ENCODE measurements around the gene CD38. TPM values are rescaled to one million over a fixed set of nuclear protein-coding genes. Genes with fewer than 3 reads are reported as not detected.
"Not testable (repeated sequence)": the region's sequence is repeated elsewhere in the genome, so short reads cannot be mapped to it uniquely, and the experiment has no call there.

The CD38 gene
- total and polyA plus RNA-seq, 3 donors from 2014 or later = 0.68 to 2.2 (median 1.0) TPM

- WGBS, 2 donors = 87 to 96% methylated on average over 1 of the region's 1 CpG
- Histone ChIP-seq H3K27me3 (no peaks in the 10 kb centered on the region), H3K27ac (no peak overlapping the region), H3K4me3 (no peak overlapping the region), H3K9me3 (no peaks in the 10 kb centered on the region), H3K36me3 (ENCODE audit: low read depth, missing control alignments) (no peaks in the 10 kb centered on the region), H3K4me1 (no peaks in the 10 kb centered on the region)
- DNase-seq = no peak
- intact Hi-C loops (cut with DNase I; ENCODE audit: low total_unique reads) = no loop called here
- no peak for TF ChIP-seq CTCF (IDR thresholded peaks at IDR 0.05)
- no peak for TF ChIP-seq POLR2A (IDR thresholded peaks at IDR 0.05)
Observed at GRCh38 chr4:15837591-15837990, 59.5 kb downstream of the CD38 start.

- H3K27me3 ChIP-seq; H3K36me3 ChIP-seq (ENCODE audit: low read depth, missing control alignments); H3K9me3 ChIP-seq; H3K4me3 ChIP-seq; H3K27ac ChIP-seq; intact Hi-C loops (cut with DNase I; ENCODE audit: low total_unique reads); H3K4me1 ChIP-seq; DNase-seq: not testable (repeated sequence)
- 85 to 93% methylated on average over 10 of the region's 16 CpGs for WGBS, 2 donors
Observed at GRCh38 chr4:15841194-15841730, 63.1 kb downstream of the CD38 start.

- TF ChIP-seq POLR2A (IDR thresholded peaks at IDR 0.05) (no peak), CTCF (IDR thresholded peaks at IDR 0.05) (no peak)
- no peak for DNase-seq
- no peaks in the 10 kb centered on the region for H3K27me3 ChIP-seq
- no peaks in the 10 kb centered on the region for H3K4me1 ChIP-seq
- no peak overlapping the region for H3K4me3 ChIP-seq
- no peaks in the 10 kb centered on the region for H3K9me3 ChIP-seq
- intact Hi-C loops (cut with DNase I; ENCODE audit: low total_unique reads) = no loop called here
- 96 to 100% methylated on average over 2 of the region's 2 CpGs for WGBS, 2 donors
- no peaks in the 10 kb centered on the region for H3K36me3 ChIP-seq (ENCODE audit: low read depth, missing control alignments)
- H3K27ac ChIP-seq = no peak overlapping the region
Observed at GRCh38 chr4:15847746-15848145, 69.6 kb downstream of the CD38 start.

- Histone ChIP-seq H3K27me3 (no peaks in the 10 kb centered on the region), H3K4me1 (no peaks in the 10 kb centered on the region), H3K27ac (no peak overlapping the region), H3K4me3 (no peak overlapping the region), H3K9me3 (no peaks in the 10 kb centered on the region), H3K36me3 (ENCODE audit: low read depth, missing control alignments) (no peaks in the 10 kb centered on the region)
- intact Hi-C loops (cut with DNase I; ENCODE audit: low total_unique reads) = no loop called here
- TF ChIP-seq POLR2A (IDR thresholded peaks at IDR 0.05) (no peak), CTCF (IDR thresholded peaks at IDR 0.05) (no peak)
- 87 to 88% methylated on average over 9 to 10 of the region's 10 CpGs for WGBS, 2 donors
- no peak for DNase-seq
Observed at GRCh38 chr4:15848191-15848842, 70.2 kb downstream of the CD38 start.

- H3K27ac ChIP-seq = no peak overlapping the region
- no peaks in the 10 kb centered on the region for H3K36me3 ChIP-seq (ENCODE audit: low read depth, missing control alignments)
- intact Hi-C loops (cut with DNase I; ENCODE audit: low total_unique reads) = no loop called here
Observed at GRCh38 chr4:15851969-15852368, 73.8 kb downstream of the CD38 start.

More at GRCh38 chr4:15851969-15852368, 73.8 kb downstream of the CD38 start:
- H3K27me3 ChIP-seq = no peaks in the 10 kb centered on the region
- H3K4me3 ChIP-seq = no peak overlapping the region
- DNase-seq = no peak
- no peak for TF ChIP-seq CTCF (IDR thresholded peaks at IDR 0.05)
- no peaks in the 10 kb centered on the region for H3K9me3 ChIP-seq
- no peaks in the 10 kb centered on the region for H3K4me1 ChIP-seq
- 56 to 61% methylated on average over 6 of the region's 6 CpGs for WGBS, 2 donors
